HG02642 (cell line): ENCODE data around the gene CXCL17.
"Not testable (repeated sequence)": the region's sequence is repeated elsewhere in the genome, so short reads cannot be mapped to it uniquely, and the experiment has no call there.

Source experiments
- ATAC-seq: cut with Tn5 transposase; IDR thresholded peaks from one replicate; pipeline ENCODE4 v1.9.1; 2021; ENCODE audit warnings: mild to moderate bottlenecking; ENCODE audit not compliant: unreplicated experiment, poor library complexity

The CXCL17 gene, protein sequence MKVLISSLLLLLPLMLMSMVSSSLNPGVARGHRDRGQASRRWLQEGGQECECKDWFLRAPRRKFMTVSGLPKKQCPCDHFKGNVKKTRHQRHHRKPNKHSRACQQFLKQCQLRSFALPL

DNA sequence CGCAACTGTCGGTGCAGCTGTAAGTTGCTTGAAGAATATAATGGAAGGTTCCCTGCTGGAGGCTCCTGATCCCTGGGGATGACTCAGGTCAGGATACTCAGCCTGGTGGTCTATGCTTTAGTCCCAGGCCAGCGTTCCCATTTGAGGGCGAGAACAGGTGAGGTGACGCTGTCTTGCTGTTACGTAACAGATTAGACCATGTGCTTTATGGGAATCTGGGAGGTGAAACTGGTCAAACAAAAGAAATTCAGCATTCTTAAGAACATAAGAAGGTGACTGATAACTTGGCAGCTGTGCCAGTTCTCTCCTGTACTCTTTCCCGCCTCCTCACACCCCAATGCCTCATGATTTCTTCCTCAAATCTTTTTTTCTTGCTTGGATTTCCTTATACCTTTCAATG, at the start of gene CXCL17:
Gene CXCL17, minus strand, starts transcription at position 114 of the 400 bp plus-strand sequence. CDS start 114 bp downstream, outside the sequence.
- ATAC-seq, result no peak

DNA sequence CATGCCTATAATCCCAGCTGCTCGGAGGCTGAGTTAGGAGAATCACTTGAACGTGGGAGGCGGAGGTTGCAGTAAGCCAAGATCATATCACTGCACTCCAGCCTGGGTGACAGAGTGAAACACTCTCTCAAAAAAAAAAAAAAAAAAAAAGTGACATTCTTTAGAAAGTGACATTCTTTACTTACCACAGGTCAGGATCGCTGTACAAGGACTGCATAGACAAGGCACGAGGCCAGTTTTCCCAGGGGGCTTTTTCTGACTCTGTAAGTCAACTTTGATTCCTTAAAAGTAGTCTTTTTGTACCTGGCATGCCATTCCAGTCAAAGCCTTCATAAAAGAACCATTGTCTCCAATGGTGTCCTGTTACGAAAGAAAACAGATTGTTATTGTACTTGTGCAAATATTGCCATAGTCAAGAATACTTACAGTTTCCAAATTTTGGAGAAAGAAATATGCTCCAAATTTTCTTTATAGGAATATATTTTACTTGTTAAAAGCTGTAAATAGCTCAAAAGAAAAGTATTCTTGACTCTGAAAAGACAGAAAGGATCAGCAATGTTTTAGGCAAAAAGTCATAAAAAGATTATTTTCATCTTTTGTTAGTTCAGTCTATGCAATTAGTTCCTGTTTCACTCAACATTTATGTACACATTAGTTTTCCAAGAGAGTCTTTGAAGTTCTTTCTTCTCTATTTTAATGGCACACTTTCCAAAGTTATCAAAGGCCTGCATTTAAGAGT, 46.2 kb upstream of the CXCL17 start:
- no peak for ATAC-seq

DNA sequence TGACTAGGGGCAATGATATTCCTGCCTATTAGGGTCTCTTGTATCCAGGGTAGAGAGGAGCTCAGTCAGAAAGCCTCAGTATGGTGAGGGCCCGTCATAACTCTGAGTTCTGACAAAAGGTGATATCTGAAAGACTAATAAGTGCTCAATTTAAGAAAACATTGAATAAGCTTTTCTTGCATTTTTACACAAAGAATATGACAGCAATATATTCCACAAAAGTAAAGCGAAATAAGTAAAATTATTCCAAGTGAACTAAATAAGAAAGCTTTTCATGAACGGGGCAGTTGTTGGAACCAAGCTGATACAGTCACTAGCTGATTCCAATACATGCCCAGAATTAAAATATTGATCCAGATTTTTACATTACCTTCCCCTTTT, 45.0 kb upstream of the CXCL17 start:
- ATAC-seq, result no peak

DNA sequence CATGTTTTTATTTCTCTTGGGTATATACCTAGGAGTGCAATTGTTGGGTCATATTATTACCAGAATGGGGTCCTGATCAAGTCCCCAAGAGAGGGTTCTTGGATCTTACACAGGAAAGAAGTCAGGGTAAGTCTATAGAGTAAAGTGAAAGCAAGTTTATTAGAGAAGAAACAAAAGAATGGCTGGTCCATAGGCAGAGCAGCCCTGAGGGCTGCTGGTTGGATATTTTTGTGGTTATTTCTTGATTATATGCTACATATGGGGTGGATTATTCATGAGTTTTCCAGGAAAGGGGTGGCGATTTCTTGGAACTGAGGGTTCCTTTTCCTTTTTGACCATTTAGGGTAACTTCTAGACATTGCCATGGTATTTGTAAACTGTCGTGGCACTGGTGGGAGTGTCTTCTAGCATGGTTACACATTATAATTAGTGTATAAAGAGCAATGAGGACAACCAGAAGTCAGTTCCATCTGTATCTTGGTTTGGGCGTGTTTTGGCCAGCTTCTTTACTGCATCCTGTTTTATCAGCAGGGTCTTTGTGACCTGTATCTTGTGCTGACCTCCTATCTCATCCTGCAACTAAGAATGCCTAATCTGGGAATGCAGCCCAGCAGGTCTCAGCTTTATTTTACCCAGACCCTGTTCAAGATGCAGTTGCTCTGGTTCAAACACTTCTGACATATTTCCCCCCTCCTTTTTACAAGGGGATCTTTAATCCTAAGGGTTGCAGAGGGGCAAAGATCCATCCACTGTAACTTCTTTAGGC, 44.5 kb upstream of the CXCL17 start:
- no peak for ATAC-seq

DNA sequence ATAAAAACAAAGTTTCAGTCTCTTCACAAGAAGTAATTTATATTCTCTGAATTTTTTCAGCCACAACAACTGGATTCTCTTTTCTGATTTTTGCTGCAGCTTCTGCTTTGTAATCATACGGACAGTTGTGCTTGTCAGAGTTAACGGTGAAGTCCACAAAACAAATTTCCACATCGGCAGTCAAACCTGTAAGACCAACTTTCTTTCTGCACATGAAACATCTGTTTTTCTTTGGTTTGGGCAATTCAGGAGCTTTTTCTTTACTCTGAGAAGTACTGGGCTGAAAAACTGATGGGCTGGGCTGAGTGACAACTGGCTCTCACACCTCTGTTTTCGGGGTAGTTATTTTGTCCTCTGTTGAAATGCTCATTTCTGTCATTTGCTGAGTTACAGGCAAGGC, 42.3 kb upstream of the CXCL17 start:
- ATAC-seq, result not testable (repeated sequence)

DNA sequence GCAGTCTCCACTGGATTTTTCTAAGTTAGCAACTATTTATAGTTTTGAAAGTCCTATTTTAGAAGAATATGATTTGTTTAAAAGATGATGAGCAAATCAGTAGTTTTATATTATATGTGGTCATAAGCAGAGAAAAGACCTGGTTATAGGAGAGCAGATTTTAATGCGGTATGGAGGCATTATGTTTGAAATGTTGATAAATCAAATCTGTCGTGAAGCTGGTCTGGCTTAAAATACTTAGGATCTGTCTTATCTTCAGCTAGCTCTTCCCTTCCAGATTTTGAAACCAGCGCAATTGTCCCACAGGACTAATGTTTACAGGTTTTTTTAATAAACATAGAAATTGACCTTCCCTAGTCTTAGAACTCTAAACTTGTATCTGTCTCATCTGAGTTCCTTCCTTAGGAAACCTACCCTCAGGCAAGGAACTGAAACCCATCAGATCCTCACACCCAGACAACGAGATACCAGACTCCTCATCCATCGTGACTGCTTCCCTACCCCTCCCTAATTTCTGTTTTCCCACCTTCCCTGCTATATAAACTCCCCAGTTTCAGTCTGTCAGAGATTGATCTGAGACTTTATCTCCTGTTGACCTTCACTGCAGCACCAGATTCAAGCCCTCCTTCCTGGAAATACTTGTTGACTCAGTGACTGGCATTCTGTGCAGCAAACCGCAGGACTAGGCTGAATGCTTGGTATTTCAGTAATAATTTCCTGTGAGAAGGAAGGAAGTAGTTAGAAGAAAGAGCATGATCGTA, 37.8 kb upstream of the CXCL17 start:
- no peak for ATAC-seq

DNA sequence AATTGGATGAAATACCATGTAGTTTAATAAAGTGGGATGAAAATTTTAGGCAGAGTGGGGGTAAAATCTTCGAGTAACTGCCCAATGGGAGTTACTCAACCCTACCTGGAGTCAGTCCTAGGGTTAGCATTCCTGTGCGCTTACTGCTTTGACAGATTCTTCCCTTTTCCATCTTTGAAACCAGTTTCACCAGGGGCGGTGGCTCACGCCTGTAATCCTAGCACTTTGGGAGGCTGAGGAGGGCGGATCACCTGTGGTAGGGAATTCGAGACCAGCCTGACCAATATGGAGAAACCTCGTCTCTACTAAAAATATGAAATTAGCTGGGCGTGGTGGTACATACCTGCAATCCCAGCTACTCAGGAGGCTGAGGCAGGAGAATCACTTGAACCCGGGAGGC, 37.0 kb upstream of the CXCL17 start:
- ATAC-seq, result no peak

DNA sequence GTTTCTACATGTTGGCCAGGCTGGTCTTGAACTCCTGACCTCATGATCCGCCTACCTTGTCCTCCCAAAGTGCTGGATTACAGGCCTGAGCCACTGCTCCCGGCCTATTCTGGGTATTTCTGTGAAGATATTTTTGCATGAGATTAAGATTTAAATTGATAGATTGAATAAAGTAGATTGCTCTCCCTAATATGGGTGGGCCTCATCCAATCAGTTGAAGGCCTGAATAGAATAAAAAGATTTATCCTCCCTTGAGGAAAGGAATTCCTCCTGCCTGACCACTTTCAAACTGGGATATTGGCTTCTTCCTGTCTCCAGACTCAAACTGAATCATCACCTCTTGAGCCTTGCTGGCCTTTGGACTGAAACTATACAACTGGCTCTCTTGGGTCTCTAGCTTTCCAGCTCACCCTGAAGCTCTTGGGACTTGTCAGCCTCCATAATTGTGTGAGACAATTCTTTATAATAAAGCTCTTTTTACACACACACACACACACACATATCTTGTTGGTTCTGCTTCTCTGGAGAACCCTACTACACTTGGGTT, 36.1 kb upstream of the CXCL17 start:
- no peak for ATAC-seq

DNA sequence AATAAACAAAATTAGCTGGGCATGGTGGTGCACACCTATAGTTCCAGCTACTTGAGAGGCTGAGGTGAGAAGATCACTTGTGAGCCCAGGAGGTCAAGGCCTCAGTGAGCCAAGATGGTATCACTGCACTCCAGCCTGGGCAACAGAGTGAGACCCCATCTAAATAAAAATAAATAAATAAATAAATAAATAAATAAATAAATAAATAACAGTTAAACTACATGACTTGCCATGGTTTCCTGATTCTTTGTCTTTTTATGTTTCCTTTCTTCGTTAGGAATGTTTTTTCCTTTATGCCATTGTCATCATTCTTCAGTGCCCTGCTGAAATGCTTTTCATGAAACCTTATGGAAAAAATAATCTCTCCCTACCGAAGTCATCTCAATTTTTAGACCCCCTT, 35.2 kb upstream of the CXCL17 start:
- ATAC-seq, result no peak

DNA sequence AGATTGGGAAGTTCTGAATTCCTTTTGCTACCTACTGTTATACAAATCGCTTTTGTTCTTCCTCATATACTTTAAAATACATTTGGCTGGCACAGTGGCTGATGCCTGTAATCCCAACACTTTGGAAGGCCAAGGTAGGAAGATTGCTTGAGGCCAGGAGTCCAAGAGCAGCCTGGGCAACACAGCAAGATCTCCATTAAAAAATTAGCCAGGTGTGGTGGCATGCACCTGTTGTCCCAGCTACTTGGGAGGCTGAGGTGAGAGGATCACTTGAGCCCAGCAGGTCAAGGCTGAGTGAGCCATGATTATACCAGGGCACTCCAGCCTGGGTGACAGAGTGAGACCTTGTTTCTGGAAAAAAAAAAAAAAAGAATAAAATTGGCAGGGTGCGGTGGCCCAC, 34.4 kb upstream of the CXCL17 start:
- no peak for ATAC-seq

DNA sequence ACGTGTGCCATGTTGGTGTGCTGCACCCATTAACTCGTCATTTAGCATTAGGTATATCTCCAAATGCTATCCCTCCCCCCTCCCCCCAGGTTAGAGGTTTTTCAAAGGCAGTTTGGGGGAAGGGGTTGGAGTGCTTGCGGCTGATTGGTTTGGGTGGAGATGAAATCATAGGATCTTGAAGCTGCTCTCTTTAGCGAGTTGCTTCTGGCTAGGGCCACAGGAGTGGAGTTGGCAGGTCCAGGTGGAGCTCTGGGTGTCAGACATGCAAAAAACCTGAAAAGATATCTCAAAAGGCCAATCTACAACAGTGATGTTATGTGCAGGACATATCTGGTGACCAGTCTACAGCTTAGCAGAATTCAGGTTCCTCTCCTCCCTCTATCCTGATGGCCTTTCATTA, 32.6 kb upstream of the CXCL17 start:
- ATAC-seq, result no peak

DNA sequence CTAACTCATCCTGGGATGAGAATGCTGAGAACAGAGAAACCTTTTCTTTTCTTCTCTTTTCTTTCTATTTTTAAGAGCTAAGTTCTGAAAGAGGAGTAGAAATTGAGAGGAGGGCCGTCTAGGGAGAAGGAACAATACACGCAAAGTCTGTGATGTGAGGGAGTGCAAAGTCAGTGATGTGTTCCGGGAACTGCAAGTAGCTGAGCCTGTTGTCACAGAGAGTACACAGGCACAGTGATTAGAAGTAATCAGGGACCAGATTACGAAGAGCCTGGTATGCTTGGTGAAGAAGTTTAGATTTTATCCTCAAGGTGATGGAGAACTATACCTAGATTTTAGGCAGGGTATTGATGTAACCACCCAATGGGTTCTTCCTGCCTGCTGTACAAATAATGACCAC, 32.0 kb upstream of the CXCL17 start:
- ATAC-seq, result no peak

DNA sequence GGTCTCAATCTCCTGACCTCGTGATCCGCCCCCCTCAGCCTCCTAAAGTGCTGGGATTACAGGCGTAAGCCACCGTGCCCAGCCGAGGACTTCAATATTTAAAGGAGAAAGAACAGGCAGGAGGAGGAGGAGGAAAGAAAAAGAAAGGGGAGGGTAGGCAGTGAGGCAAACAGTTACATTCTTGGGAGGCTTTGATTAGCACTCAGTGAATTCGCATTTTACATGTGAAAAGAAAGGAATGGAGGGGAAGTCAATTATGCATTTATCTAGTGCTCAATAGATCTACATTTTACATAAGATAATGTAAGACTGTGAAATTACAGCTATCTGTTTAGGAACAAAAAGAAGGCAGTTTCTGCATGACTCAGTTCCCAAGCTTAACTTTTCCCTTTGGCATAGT, 30.9 kb upstream of the CXCL17 start:
- ATAC-seq, result no peak

DNA sequence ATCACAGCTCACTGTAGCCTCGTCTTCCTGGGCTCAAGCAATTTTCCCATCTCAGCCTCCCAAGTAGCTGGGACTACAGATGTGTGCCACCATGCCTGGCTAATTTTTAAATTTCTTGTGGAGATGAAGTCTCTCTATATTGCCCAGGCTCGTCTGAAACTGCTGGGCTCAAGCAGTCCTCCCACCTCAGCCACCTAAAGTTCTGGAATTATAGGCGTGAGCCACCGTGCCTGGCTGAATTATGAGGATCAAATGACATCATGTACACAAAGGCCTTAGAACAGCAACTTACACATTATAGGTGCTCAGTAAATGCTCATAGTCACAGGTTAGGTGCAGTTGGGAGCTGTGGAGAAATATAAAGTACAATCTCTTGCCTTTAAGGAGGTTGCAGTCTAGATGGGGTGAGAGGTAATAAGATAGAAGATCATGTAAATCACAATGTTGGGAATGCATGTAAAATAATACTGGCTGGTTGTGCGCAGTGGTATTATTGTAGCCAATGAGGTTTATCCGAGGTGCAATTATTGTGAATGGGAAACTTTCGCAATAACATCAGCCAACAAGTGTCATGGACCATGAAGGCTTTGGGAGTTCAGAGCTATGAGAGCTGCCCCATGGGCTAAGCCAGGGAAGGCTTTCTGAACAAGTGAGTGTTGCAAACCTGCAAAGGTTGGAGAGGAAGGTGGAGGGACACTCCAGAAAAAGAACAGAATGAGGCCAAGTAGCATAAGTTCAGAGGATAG, 29.8 kb upstream of the CXCL17 start:
- ATAC-seq, result no peak

DNA sequence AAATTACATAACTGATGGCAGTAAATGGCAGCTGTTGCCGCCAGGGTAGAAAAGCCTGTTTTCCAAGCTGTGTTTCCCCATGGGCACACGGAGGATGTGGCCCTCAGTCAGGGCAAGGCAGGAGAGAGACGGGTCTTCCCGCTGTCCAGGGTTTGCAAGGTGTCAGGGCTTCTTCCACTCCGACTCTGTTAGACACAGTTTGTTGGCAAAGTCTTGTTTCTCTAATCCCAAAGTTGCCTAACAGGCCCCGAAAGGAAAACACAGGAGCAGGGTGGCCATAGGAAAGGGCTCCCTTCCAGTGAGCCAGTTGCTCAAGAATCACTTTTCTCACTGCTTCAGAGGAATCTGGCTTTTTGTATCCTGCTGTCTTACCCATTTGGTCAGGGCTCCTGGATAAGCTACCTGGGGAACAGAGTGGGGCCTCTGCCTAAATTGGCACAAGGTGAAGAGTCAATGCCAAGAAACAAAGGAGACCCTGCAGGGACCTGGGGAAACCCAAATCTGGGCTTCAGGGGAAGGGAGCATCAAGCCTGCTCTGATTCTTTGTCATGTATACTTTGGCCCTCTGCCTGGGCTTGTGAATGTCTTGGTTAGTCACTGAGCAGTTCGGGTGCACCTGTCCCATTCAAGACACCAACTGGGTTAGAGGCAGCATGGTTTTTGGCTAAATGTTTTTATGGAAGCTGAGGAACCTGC, 29.0 kb upstream of the CXCL17 start:
- ATAC-seq, result no peak

DNA sequence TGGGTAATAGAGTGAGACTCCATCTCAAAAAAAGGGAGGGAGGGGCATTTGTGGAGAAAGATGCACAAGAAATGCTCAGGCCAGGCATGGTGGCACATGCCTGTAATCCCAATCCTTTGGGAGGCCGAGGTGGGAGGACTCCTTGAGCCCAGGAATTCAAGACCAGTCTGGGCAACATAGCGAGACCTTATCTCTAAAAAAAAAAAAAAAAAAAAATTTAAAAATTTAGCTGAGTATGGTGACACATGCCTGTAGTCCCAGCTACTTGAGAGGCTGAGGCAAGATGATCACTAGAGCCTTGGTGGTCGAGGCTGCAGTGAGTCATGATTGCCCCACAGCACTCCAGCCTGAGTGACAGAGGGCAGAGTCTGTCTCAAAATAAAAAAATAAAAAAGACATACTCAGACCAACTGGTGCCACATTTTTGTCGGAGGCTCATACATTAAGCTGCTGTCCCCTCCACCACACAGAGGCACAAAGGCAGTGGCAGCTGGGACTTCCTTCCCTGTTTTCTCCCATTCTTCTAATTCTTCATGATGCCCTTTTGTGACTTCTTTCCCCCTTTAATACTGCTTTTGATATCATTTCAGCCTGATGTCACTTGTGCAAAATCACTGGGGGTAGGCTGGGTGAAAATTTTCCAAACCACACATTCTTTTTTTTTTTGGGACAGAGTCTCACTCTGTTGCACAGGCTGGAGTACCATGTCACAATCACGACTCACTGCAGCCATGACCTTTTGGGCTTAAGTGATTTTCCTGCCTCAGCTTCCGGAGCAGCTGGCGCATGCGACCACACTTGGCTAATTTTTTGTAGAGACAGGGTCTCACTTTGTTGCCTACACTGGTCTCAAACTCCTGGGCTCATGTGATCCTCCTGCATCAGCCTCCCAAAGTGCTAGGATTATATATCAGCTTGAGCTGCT, 26.8 kb upstream of the CXCL17 start:
- no peak for ATAC-seq

DNA sequence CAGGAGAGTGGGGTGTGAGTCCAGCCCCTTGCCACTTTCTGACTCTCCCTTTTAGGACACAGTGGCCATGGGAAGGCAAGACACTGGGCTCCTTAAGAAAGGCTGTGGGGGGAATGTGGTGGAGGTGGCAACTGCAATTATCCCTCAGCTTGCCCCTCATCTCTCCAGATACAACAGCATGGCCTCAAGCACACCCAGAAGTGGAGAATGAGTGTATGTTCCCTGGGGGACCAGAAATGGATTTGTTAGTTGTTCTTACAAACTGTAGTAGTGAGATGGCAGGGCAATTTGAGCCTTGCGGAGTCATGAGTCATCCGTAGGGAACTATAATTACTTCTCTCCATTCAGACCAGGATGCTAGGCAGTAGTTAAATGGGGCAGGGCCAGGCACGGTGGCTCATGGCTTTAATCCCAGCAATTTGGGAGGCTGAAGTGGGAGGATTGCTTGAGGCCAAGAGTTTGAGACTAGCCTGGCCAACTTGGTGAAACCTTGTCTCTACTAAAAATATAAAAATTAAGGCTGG, 25.6 kb upstream of the CXCL17 start:
- ATAC-seq, result no peak

DNA sequence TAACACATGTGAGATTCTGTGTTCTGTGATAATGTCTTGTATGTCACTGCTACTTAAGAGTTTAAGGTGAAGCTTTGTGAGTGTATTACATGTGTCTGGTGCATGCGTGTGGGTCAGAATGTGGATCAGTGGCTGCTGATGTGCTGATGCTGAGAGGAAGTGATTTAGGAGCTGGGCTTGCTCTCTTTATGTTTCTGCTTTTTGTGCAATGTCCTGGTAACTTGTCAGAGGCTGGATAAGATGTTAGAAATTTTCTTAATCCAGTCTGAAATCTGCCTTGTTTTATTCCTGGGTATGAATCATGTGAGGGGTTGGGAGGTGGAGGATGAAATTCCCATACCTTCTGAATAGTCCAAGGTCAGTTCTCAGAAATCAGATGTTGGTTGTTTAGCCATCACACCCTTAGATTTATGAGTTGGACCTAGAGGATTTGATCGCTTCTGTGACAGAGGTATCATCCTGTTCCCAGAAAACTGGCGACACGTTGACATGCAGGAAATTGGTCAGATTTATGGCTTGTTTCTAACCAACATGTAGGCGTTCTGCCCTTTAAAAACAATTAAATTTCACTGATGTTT, 24.5 kb upstream of the CXCL17 start:
- no peak for ATAC-seq
